Endothelial cell of umbilical vein (primary cell): ENCODE data around the gene NTRK1.

Experiments used
- CTCF ChIP-seq, 2 donors: IDR thresholded peaks; 1 replicate in 1 of 2; 2 replicates in 1 of 2; pipeline ENCODE4 v1.5.1; 2011; ENCODE audit warnings: low read length in 2 of 2, mild to moderate bottlenecking in 2 of 2, moderate library complexity in 2 of 2, control low read depth in 1 of 2, inconsistent platforms in 1 of 2, low read depth in 1 of 2; ENCODE audit not compliant: insufficient read depth in 1 of 2; ENCODE audit errors: extremely low read depth in 1 of 2
- EZH2 ChIP-seq: IDR thresholded peaks from 2 replicates; pipeline ENCODE4 v1.6.1; 2012; ENCODE audit warnings: borderline replicate concordance, low read depth, mild to moderate bottlenecking, moderate library complexity, low read length, inconsistent platforms; ENCODE audit not compliant: severe bottlenecking
- FOS ChIP-seq: IDR thresholded peaks from 2 replicates; pipeline ENCODE4 v1.6.1; 2011; ENCODE audit warnings: mild to moderate bottlenecking, low read length, moderate library complexity, borderline replicate concordance; ENCODE audit not compliant: insufficient read depth
- JUN ChIP-seq: IDR thresholded peaks from 2 replicates; pipeline ENCODE4 v1.6.1; 2011; ENCODE audit warnings: borderline replicate concordance, low read depth; ENCODE audit not compliant: insufficient read length, insufficient read depth
- MYC ChIP-seq: IDR thresholded peaks from one replicate; pipeline ENCODE4 v1.6.1; 2011; ENCODE audit warnings: mild to moderate bottlenecking, low read depth, low read length
- POLR2A ChIP-seq: IDR thresholded peaks from 2 replicates; pipeline ENCODE4 v1.6.1; 2012; ENCODE audit warnings: low read depth, mild to moderate bottlenecking, control low read depth, low read length
- POLR2AphosphoS5 ChIP-seq: IDR thresholded peaks from 2 replicates; pipeline ENCODE4 v1.6.1; 2012; ENCODE audit warnings: low read depth, mild to moderate bottlenecking, control low read depth, low read length, moderate library complexity; ENCODE audit not compliant: insufficient read depth

DNA sequence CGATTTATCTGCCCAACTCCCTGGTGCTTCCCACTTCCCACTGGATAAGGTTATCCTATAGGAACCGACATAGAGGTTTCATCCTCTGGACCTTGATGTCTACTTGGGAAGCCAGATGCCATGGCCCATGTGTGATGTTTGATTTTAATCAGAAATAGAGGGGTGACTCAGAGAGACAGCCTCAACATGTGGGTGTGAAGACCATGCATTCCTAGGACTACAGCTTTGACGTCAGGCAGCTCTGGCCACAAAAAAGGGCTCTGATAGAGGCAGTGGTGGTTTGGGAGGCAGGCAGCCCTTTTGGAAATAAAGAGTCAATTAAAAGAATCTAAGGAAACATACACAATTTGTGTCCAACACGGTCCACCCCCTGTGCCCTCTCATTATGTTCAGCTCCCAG is 38.9 kb upstream of the NTRK1 start:
- TF ChIP-seq CTCF (IDR thresholded peaks at IDR 0.05; ENCODE audit: extremely low read depth in 1 of 2, insufficient read depth in 1 of 2, low read depth in 1 of 2, low read length in 2 of 2), result no peak
- no peak for TF ChIP-seq POLR2AphosphoS5
- TF ChIP-seq POLR2A, result no peak
- no peak for TF ChIP-seq EZH2
- TF ChIP-seq MYC, result no peak
- no peak for TF ChIP-seq JUN
- no peak for TF ChIP-seq FOS
